Heart left ventricle (tissue), 16 donors: ENCODE results near the gene N4BP2. TPM values are rescaled to one million over a fixed set of nuclear protein-coding genes. Genes with fewer than 3 reads are reported as not detected.

Experiments
- ATAC-seq, 4 donors: fragments of 200-7000 bp; cut with Tn5 transposase; one replicate each; pipeline ENCODE4 v1.9.1; 2020 to 2022; ENCODE audit warnings: moderate library complexity in 4 of 4, mild to moderate bottlenecking in 3 of 4, moderate number of reproducible peaks in 1 of 4
- DNase-seq, 5 donors: peaks; one replicate each; pipeline ENCODE4 v3.0.0-alpha.2; 2020
- H3K27ac ChIP-seq, 12 donors: fragments of 200-600 bp; sonication (generic) in 4 of 12; one replicate each; pipeline versions ENCODE4 v1.5.0 to v1.8.0; 2016 to 2022; ENCODE audit warnings: mild to moderate bottlenecking in 2 of 12
- H3K27me3 ChIP-seq, 9 donors: fragments of 200-600 bp; sonication (generic) in 2 of 9; one replicate each; pipeline versions ENCODE4 v1.5.1 to v1.8.0; 2016 to 2022; ENCODE audit warnings: mild to moderate bottlenecking in 3 of 9
- H3K36me3 ChIP-seq, 9 donors: fragments of 200-600 bp; sonication (generic) in 2 of 9; one replicate each; pipeline versions ENCODE4 v1.5.0 to v1.8.0; 2018 to 2022; ENCODE audit warnings: mild to moderate bottlenecking in 2 of 9
- H3K4me1 ChIP-seq, 12 donors: fragments of 200-600 bp; sonication (generic) in 4 of 12; one replicate each; pipeline versions ENCODE4 v1.5.0 to v1.8.0; 2016 to 2022; ENCODE audit warnings: mild to moderate bottlenecking in 3 of 12
- H3K4me3 ChIP-seq, 12 donors: fragments of 200-600 bp; sonication (generic) in 4 of 12; one replicate each; pipeline versions ENCODE4 v1.5.0 to v1.8.0; 2017 to 2022; ENCODE audit warnings: mild to moderate bottlenecking in 9 of 12, moderate library complexity in 4 of 12
- H3K9me3 ChIP-seq, 12 donors: fragments of 200-600 bp; sonication (generic) in 4 of 12; one replicate each; pipeline versions ENCODE4 v1.5.0 to v1.8.0; 2016 to 2022; ENCODE audit warnings: mild to moderate bottlenecking in 1 of 12
- CTCF ChIP-seq, 12 donors: fragments of 200-600 bp; sonication (generic) in 4 of 12; IDR thresholded peaks; one replicate each; pipeline versions ENCODE4 v1.5.0 to v1.8.0; 2018 to 2022; ENCODE audit warnings: antibody characterized with exemption in 12 of 12, mild to moderate bottlenecking in 5 of 12
- POLR2A ChIP-seq, 2 donors: fragments of 450-650 bp; IDR thresholded peaks; one replicate each; pipeline ENCODE4 v1.6.1; 2017; ENCODE audit warnings: antibody characterized with exemption in 2 of 2, mild to moderate bottlenecking in 2 of 2, moderate library complexity in 2 of 2
- WGBS, 4 donors: extraction: QIAGEN DNeasy Blood & Tissue Kit in 2 of 4; methylation state at CpG; one replicate each; pipeline versions ENCODE4 v1.1.5 to v1.1.7; 2013 to 2018; 5-methylcytosine and 5-hydroxymethylcytosine counted together
- intact Hi-C, 10 donors: fragments of 100-400 bp; cut with DNase I; formaldehyde crosslinking; loops; one replicate each; pipeline versions ENCODE4 v1.11.1 to v1.14.2; 2022
- polyA plus RNA-seq, 2 donors: library from polyadenylated mRNA; stranded (reverse); fragments of 200-250 nt; gene quantifications; one replicate each; pipeline ENCODE4 v1.2.3, GENCODE V29; 2013
- total RNA-seq, 9 donors: library from RNA; depleted of rRNA in 2 of 9; stranded (reverse); fragments of >200 nt in 2 of 9; fragmentation: NEBNext Ultra II Directional in 3 of 9; extraction: Animal tissue kit (Norgen Biotek cat#: 25700) in 3 of 9; gene quantifications; one replicate each; pipeline versions ENCODE4 v1.1.0 to v1.2.4, GENCODE V29; 2016 to 2023
- donor health status: ischemic (EF 13 %, LVEDD 7.1; RV severe dilation, severe dysfunction).
- donor health status: healthy with polysubstance abuse.
- donor health status: DM: no; HTN: yes; CAD: no.
- donor health status: DM: no; HTN: no; CAD: no.
- donor health status: ischemic (EF 25% LVEDD 6.9; RV normal size, moderate dysfunction).
- donor health status: ischemic (EF 25% LVEDD 5.7; RV mildly dilated, moderate dysfunction).
- donor health status: healthy.
- donor health status: DM: yes; HTN: yes; CAD: no.
- donor health status: ischemic (EF 35%, LVEDD 5.7; RV mildly dilated, moderate dysfunction).
- donor health status: nonischemic (EF 11% LVEDD 7.7; RV severe dilation, severe dysfunction).
- donor health status: DM: yes; HTN: yes; CAD: no.
- donor health status: PGD.
- donor health status: ischemic (EF 29% LVEDD 5.4; RV normal size, mild dysfunction).
- donor health status: nonischemic (EF 23%, LVEDD 6.1; RV moderate dilation, normal function).

Gene N4BP2
- total and polyA plus RNA-seq, 11 donors = 0.57 to 6.8 (median 5.0) TPM

GRCh38 chr4:40055863-40056715, 561 bp upstream of the N4BP2 start:
- DNase-seq (peak; percentile 59 to 85 (median 67)), ATAC-seq (peak in 3 of 4 donors; percentile 49 to 58 (median 52))
- Histone ChIP-seq H3K27me3 (no peaks in the 10 kb centered on the region), H3K9me3 (no peaks in the 10 kb centered on the region), H3K36me3 (peaks cover 0 to 6% (median 0%) of the 10 kb centered on the region in 9 donors), H3K4me3 (peak overlapping the region; percentile 73 to 100 (median 92)), H3K4me1 (peaks cover 0 to 27% (median 12%) of the 10 kb centered on the region in 12 donors), H3K27ac (peak overlapping the region; percentile 98 to 100 (median 100))
- intact Hi-C loops = loop anchor here (1.0 to 10.0 kb wide), 14 partner anchors 77 to 591 kb away; partner anchors contain the start of genes PDS5A (in 5 of the 10), UBE2K (in 4 of the 10), SMIM14 (in 2 of the 10) and UGDH (in 1 of the 10)
- no peak for TF ChIP-seq POLR2A (IDR thresholded peaks at IDR 0.05)
- peak in 1 of 12 donors; percentile 6 for TF ChIP-seq CTCF (IDR thresholded peaks at IDR 0.05)
- 0 to 1% (median 0%) methylated on average over 48 to 86 of the region's 86 CpGs for WGBS, 4 donors

- Histone ChIP-seq H3K27me3 (no peaks in the 10 kb centered on the region), H3K27ac (peak overlapping the region; percentile 98 to 100 (median 100)), H3K4me3 (peak overlapping the region; percentile 73 to 100 (median 92)), H3K36me3 (peaks cover 0 to 6% (median 0%) of the 10 kb centered on the region in 9 donors), H3K4me1 (peaks cover 0 to 27% (median 12%) of the 10 kb centered on the region in 12 donors), H3K9me3 (no peaks in the 10 kb centered on the region)
- ATAC-seq = peak; percentile 76 to 92 (median 86)
- intact Hi-C loops = loop anchor here (2.0 to 10.0 kb wide), 13 partner anchors 79 to 593 kb away; partner anchors contain the start of genes PDS5A (in 5 of the 10), UBE2K (in 4 of the 10), SMIM14 (in 2 of the 10) and UGDH (in 1 of the 10)
- DNase-seq = peak in 4 of 5 donors; percentile 69 to 81 (median 78)
- TF ChIP-seq POLR2A (IDR thresholded peaks at IDR 0.05) (peak in 1 of 2 donors; percentile 21), CTCF (IDR thresholded peaks at IDR 0.05) (no peak)
- WGBS, 4 donors = 0% methylated on average over 12 to 13 of the region's 13 CpGs
These were observed 989 bp downstream of the N4BP2 start for GRCh38 chr4:40057586-40058091.

- no peak for TF ChIP-seq CTCF (IDR thresholded peaks at IDR 0.05)
- no peak for TF ChIP-seq POLR2A (IDR thresholded peaks at IDR 0.05)
- intact Hi-C loops = loop anchor here (5.0 to 10.0 kb wide), 11 partner anchors 81 to 593 kb away; partner anchors contain the start of genes PDS5A (in 5 of the 10), UBE2K (in 4 of the 10), SMIM14 (in 2 of the 10) and UGDH (in 1 of the 10)
- Histone ChIP-seq H3K4me3 (peak overlapping the region; percentile 73 to 100 (median 92)), H3K27ac (peak overlapping the region; percentile 98 to 100 (median 100)), H3K27me3 (no peaks in the 10 kb centered on the region), H3K36me3 (peaks cover 0 to 6% (median 0%) of the 10 kb centered on the region in 9 donors), H3K9me3 (no peaks in the 10 kb centered on the region), H3K4me1 (peaks cover 0 to 27% (median 12%) of the 10 kb centered on the region in 12 donors)
- WGBS, 4 donors = 2 to 5% (median 3%) methylated on average over 9 of the region's 9 CpGs
- DNase-seq = no peak
- no peak for ATAC-seq
These were observed 1.5 kb downstream of the N4BP2 start for GRCh38 chr4:40058121-40058520.
